GM18861 (cell line): ENCODE data around the gene BST1.

Source experiments
- ATAC-seq: cut with Tn5 transposase; IDR thresholded peaks from one replicate; pipeline ENCODE4 v1.9.1; 2021; ENCODE audit not compliant: unreplicated experiment

The BST1 gene, protein sequence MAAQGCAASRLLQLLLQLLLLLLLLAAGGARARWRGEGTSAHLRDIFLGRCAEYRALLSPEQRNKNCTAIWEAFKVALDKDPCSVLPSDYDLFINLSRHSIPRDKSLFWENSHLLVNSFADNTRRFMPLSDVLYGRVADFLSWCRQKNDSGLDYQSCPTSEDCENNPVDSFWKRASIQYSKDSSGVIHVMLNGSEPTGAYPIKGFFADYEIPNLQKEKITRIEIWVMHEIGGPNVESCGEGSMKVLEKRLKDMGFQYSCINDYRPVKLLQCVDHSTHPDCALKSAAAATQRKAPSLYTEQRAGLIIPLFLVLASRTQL

DNA sequence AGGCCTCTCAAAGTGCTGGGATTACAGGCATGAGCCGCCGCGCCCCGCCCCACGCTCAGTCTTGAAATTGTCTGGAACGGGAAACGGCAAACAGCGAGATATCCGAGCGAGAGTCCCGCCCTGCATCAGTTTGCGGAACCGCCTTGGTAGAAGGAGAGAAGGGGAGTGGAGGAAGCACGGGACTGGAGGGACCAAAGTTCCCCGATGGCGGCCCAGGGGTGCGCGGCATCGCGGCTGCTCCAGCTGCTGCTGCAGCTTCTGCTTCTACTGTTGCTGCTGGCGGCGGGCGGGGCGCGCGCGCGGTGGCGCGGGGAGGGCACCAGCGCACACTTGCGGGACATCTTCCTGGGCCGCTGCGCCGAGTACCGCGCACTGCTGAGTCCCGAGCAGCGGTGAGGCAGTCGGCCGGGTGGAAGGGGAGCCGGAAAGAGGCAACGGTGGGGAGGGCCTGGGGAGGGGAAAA lies at the start of gene BST1:
Gene BST1, plus strand, starts transcription at position 125 of the 463 bp plus-strand sequence. Its CDS starts 80 bp downstream, at position 205.
- no peak for ATAC-seq

DNA sequence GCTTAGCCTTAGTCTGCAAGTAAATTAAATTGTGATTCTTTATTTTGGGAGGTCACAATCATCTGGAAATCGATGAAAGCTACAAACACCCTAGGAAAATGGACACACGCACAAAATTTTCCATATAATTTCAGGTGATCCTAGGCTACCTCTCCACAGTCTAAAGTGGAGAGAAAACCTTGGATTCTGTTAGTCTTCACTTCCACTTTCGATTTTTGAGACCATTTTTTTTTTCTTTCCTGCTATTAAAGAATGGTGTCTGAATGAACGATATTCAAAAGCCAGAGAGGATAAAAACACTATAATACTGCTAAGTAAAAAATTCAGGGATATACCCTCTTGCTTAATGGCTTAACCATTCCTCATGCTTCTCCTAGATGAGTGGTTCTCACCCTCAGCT lies 49.4 kb upstream of the BST1 start:
- ATAC-seq: no peak

DNA sequence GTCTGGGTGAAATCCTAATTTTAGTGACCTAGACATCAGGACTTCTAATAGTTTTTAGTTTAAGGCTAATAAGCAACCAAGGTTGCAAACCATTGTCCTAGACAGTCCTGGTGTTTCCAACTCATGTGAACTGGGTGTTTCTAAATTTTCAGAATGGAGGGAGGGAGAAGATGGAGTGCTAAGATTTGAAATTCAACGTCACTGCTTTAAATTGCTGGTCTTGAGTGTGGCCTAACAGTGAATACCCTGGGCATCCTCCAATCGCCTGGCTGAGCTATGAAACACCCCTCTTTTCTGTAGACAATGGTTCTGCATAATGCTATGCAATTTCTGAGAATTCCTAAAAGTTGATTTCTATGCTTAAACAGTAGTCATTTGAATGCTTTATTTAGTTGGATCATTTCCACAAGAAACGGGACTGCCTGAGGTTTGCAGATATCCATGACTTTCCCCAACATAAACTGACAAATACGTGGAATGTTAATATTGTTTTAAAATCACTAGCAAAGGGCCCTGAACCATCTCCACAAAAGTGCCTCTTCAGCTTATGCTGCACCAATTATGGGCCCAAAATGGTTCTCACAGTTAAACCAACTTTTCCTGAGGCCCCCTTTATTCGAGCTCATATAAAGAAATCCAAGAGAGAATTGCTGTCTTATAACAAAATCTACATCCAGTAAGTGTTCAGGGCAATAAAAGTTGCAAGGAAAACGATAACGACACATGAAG lies 48.8 kb upstream of the BST1 start:
- ATAC-seq: peak; percentile 22

DNA sequence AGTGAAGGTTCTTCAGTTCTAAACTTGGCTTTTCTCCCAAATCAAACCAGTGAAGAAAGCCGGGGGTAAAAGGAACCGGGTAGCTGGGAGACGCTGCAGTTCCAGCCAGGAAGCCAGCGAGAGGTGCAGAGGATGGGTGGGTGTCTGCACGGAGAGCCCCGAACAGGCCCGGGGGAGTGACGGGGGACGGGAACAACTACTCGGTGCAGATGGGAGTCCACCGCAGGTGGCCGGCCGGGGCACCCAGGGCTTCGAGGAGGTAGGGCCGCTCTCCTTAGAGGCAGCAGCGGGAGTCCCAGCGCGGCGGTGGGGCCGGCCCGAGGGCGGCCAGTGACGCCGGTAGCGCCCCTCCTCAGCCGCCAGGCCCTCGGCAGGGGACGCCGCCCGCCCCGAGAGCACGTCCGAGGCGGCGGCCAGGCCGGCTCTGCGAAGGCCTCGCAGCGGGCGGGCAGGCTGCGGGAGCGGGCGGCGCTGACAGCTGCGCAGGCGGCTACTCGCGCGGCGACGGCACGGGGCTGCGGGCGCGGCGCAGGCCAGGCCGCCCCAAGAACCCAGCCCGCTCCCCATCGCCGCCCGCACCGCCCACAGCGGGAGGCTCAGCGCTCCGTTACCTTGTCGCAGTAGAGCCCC lies 48.2 kb upstream of the BST1 start:
- ATAC-seq: peak; percentile 37

DNA sequence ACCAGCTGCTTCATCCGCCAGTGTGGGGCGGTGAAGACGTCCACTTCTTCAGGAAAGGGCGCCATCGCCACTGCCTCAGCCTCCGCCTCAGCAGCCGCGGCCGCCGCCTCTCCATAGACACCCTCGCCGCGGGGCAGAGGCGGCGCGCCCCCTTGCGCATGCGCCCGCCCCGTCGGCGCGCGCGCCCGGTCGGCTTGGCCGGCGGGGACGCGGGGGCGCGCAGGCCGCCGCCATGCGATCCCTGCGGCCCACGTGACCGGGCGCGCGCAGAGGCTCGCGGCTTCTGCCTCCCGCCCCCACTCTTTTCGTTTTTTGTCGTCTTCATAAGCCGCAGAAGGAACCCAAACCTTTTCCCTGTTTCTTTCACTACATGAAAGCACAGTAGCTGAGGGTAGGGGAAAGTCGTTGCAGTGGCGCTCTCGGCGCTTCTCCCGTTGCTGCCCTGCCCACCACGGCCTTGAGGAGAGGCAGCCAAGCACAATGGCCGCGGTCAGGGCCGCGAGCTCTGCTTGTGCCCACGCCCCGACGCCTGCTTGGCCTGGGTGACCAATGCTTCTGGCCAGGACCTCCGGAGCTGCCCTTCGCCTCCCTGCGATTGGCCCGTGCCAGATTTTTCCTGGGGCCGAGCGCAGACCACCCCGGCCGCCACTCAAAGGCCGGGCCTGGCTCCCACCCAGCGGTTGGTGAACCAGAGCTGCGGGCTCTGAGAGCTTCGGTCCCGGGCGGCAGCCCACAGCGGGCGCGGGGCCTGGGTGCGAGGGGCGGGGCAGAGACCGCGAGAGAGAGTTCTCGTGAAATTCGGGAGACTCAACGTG lies 47.4 kb upstream of the BST1 start, which contains the start of gene FBXL5:
Gene FBXL5, minus strand, starts transcription at position 135 of the 815 bp plus-strand sequence. Its CDS starts 70 bp downstream, at position 65.
- peak; percentile 63 for ATAC-seq

DNA sequence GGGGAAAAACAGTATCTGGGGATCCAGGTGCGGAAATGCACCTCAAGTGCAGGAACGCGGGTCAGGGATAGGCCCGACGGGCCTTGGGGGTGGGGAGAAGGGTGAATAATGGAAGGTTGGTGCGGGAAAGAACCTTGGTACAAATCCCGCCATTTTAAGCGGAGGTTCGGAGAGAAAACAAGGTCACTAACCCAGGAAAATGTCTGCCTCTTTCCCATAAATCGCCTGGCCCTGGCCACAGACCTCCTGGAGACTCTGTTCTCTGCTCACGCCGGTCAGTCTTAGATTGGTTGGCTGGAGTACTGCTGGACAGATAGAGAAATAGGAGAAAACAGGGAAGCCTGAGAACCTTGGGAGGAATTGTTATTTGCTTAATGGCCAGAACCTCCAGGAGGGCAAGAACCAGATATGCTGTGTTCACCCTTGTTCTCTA lies 46.8 kb upstream of the BST1 start:
- no peak for ATAC-seq

DNA sequence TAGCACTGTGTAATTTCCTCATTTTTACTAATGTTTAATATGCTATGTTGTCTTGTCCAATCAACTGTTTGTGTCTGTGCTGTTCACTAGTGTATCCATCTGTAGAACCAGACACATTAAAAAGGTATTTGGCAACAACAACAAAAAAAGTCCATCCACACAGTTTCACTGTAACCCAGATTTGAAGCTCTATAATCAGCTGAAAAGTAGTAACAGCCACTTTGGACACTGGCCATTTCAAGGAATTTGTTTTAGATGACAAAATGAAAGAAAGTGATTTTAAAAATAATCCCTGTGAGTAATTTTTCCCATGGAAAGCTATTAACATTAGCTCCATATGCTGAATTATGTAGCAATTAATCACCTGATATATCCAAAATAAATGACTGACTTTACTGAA lies 45.5 kb upstream of the BST1 start:
- ATAC-seq: no peak

DNA sequence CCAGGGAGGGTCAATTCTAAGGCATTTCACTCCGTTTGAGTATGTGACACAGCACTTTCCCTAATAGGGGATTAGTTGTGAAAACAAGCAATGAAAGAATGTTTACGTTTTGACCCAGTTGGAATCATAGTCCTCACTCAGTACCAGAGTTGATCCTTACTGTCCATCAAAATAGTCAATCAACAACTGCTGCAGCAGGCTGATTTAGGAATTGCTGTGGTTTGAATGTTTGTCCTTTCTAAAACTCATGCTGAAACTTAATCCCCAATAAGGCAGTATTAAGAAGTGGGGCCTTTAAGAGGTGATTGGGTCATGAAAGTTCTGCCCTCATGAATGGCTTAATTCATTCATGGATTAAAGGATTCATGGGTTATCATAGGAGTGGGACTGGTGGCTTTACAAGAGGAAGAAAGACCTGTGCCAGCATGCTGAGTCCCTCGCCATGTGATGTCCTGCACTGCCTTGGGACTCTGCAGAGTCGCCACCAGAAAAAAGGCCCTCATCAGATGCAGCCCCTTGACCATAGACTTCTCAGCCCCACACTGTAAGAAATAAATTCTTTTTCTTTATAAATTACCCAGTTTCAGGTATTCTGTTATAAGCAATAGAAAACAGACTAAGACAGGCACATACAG lies 44.6 kb upstream of the BST1 start:
- no peak for ATAC-seq

DNA sequence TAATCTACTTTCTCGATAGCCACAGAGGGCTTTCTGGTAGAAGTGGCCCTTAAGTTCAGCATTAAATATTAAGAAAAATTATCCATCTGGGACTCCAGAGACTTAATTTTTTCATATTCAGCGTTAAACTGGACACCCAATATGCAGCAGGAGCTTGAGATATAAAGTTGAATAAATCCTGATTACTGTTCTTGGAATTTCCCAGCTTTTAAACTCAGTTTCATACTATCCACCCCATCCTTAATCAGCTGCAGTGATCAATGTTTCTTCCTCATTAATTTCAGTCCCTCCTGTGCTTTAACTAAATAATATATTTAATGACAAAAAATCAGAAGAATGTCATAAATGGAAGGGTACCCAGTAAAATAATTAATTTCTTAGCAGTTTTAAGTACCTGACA lies 44.1 kb upstream of the BST1 start:
- ATAC-seq: no peak

DNA sequence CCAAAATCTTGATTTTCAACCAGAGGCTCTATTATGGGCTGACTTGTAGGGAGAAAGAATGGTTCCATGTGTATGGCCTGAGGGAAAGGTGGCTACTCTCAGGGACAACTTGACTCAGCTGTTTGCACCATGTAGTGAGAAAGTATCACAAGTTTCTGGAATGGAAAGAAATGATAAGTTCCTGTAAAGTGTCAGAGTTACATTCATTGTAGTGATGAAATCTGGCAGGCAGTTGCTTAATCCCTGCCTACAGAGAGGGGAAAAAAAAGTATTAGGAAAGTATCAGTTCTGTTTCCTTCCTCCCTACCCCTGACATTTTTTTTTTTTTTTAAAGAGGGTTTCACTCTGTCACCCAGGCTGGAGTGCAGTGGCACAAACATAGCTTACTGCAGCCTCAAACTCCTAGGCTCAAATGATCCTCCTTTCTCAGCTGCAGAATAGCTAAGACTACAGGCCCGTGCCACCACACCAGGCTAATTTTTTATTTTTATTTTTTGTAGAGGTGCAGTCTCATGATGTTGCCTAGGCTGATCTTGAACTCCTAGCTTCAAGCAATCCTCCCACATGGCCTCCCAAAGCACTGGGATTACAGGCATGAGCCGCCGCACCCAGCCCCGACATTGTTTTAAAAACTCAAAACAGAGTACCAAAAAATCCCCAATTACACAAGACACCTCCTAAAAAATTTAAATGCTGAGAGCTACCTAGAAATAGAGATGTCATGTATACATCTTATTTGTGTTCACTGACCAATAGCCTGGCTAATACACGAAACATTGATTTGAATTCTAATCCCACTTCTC lies 42.9 kb upstream of the BST1 start:
- no peak for ATAC-seq

DNA sequence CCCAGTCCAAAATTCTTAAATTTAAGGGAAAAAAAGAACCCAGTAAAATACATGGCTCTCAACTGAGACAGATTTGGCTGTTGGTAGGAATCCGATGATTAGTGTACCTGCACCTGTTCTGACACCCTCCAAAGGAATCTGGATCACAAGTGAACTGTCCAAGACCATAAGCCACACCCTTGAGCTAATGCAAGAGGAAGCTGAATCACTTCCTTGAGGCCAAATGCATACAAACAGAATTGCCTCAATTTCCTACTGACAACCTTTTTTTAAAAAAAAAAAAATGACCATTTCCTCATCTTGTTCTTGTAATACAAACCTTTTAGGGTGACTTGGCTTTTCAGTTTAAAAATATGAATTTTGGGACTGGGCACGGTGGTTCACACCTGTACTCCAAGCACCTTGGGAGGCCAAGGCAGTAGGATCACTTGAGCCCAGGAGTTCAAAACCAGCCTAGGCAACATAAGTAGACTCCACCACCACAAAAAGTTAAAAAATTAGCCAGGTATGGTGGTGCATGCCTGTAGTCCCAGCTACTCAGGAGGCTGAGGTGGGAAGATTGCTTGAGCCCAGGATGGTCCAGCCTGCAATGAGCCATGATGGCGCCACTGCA lies 37.0 kb upstream of the BST1 start:
- ATAC-seq: no peak

DNA sequence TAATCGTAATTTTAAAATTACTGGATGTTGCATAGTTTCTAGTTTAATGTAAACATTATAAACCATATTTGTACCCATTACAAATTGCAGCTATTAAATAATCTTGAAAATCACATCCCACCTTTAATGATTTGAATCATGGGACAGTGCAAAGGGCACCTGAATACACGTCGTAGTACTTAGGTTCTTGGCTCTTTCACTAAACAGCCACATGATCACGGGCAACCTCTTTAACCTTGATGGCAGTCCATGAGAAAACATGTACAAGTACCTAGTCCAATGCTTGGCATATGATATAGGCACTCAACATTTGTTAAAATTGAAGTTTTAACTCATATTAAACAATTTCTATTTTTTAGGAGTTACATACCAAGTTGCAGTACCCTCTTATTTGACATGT lies 35.9 kb upstream of the BST1 start:
- ATAC-seq: no peak

DNA sequence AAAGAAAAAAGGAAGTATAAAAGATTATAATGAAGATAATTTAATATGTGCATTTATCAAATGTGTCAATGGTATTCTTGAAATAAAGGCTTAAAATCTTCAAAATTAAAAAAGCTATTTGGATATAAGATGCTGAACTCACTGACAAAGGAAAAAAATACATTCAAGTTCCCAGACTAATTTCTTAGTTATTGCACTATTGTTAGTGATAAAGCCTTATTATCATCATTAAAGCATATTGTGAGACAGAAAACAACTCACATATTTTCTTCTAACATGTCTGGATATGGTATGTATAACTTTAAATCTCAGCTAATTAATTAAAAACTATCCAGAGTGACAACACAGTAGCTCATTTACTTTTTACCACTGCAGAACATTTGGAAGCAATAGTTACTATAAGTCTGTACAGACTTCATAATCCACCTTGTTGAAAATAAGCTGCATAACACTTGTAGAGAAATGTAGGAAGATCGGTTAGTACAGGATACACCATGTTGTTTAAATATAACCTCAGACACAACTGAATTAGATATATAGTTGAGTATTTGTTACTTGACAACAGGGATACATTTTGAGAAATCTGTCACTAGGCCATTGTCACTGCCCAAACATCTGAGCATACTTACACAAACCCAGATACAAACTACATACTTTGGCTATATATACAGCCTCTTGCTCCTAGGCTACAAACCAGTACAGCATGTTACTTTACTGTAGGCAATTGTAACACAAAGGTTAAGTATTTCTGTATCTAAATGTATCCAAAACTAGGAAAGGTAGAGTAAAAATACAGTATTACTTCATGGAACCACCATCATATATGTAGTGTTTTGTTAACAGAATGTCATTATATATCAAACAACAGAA lies 34.1 kb upstream of the BST1 start:
- ATAC-seq: no peak

DNA sequence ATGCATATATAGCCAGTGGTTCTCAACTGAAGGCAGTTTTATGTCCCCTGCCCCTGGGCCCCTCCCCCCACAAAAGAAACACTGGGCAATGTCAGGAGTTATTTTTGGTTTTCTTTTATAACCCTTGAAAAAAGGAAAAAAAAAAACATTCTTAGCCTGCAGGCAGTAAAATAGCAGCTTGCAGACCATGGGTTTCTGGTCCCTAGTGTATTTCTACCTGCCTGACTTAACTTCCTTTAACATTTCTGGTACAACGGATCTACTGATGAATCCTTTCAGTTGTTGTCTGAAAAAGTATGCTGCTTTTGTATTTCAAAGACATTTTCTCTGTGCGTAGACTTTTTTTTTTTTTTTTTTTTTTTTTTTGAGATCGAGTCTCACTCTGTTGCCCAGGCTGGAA lies 32.3 kb upstream of the BST1 start:
- no peak for ATAC-seq

DNA sequence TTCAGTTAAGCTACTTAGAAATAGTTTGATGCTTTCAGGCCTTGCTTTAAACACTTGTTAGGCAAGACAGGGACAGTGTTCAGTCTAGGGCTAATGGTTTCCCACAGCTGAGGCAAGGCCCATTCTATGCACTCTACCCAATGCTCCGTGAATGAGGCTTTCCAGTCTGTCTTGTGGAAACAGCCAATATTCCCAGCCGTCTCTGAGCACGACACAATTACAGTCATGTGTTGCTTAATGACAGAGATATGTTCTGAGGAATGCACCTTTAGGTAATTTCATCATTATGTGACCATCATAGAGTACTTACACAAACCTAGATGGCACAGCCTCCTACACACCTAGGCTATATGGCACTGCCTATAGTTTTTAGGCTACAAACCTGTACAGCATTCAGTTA lies 30.8 kb upstream of the BST1 start:
- ATAC-seq: no peak

DNA sequence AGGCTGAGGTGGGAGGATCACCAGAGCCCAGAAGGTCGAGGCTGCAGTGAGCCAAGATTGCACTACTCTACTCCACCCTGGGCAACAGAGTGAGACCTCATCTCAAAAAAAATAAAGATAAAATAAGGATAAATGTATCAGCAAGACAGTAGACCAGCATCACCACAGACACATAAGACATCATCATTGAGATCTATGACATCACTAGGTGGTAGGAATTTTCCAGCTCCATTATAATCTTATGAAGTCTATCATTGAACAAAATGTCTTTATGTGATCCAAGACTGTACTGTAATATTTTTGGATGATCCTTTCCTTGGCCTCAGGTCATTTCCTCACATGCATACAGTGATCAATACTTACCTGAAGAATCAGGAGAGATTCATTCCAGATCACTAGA lies 29.5 kb upstream of the BST1 start:
- ATAC-seq: no peak

DNA sequence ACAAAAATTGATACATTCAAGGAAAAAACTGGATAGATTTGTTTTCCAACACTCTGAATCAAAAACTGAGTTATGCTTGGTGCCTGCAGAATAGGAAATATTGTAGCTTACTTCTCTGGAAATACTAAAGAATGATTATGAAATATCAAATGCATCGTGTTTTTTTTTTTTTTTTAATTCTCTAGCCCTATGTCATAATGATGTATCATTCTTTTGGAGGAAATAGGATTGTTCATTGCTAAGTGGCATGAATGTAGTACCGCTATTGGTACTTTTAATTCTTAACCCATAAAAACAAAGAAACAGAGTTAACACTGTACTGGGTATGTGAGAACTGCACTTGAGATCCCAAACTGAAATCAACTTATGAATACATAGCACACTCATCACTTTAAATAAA lies 28.8 kb upstream of the BST1 start:
- ATAC-seq: no peak

DNA sequence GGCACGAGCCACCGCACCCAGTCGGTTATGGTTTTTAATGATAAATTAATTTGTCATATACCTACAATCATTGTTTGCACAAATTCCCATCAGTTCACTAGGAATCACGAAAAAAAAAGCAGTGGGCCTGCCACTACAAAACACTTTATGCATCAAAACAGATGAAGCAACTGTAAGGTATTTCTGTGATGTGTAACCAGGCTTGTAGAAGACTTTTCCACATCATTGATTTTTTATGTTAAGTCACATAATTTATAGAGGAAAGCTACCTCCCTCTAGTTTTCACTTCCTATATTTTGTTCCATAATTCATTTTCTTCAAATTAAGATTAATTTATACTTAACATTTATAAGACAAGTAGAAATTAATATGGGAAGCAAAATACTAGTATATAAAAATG lies 27.9 kb upstream of the BST1 start:
- no peak for ATAC-seq
